Stomach smooth muscle (tissue), 2 donors: ENCODE measurements around the gene AGPAT3.
"Not testable (repeated sequence)": the region's sequence is repeated elsewhere in the genome, so short reads cannot be mapped to it uniquely, and the experiment has no call there.

Source experiments
- H3K27ac ChIP-seq: one replicate; pipeline ENCODE4 v1.7.0; 2013; ENCODE audit warnings: mild to moderate bottlenecking, low read length, inconsistent platforms
- H3K27me3 ChIP-seq, 2 donors: one replicate each; pipeline ENCODE4 v1.7.0; 2013; ENCODE audit warnings: low read length in 2 of 2; ENCODE audit not compliant: insufficient read depth in 2 of 2, control insufficient read depth in 1 of 2
- H3K36me3 ChIP-seq, 2 donors: one replicate each; pipeline ENCODE4 v1.7.0; 2013; ENCODE audit warnings: low read length in 2 of 2; ENCODE audit not compliant: control insufficient read depth in 2 of 2, insufficient read depth in 2 of 2
- H3K4me1 ChIP-seq: one replicate; pipeline ENCODE4 v1.7.0; 2013; ENCODE audit warnings: low read length; ENCODE audit not compliant: control insufficient read depth, insufficient read depth
- H3K4me3 ChIP-seq, 2 donors: one replicate each; pipeline ENCODE4 v1.7.0; 2013; ENCODE audit warnings: low read length in 2 of 2
- H3K9ac ChIP-seq, 2 donors: one replicate each; pipeline ENCODE4 v1.7.0; 2013; ENCODE audit warnings: low read length in 2 of 2, mild to moderate bottlenecking in 1 of 2
- H3K9me3 ChIP-seq, 2 donors: one replicate each; pipeline ENCODE4 v1.7.0; 2013; ENCODE audit warnings: low read length in 2 of 2; ENCODE audit not compliant: control insufficient read depth in 2 of 2
- donor health status: healthy.
- donor health status: Pancreatic carcinoma.

Gene AGPAT3

GRCh38 chr21:43895196-43895595, 30.2 kb downstream of the AGPAT3 start:
- Histone ChIP-seq H3K4me1 (peaks cover 7% of the 10 kb centered on the region), H3K9ac (no peak overlapping the region), H3K4me3 (no peak overlapping the region), H3K9me3 (no peaks in the 10 kb centered on the region), H3K27ac (no peak overlapping the region), H3K36me3 (peaks cover 4% of the 10 kb centered on the region in 2 donors), H3K27me3 (no peaks in the 10 kb centered on the region)

DNA sequence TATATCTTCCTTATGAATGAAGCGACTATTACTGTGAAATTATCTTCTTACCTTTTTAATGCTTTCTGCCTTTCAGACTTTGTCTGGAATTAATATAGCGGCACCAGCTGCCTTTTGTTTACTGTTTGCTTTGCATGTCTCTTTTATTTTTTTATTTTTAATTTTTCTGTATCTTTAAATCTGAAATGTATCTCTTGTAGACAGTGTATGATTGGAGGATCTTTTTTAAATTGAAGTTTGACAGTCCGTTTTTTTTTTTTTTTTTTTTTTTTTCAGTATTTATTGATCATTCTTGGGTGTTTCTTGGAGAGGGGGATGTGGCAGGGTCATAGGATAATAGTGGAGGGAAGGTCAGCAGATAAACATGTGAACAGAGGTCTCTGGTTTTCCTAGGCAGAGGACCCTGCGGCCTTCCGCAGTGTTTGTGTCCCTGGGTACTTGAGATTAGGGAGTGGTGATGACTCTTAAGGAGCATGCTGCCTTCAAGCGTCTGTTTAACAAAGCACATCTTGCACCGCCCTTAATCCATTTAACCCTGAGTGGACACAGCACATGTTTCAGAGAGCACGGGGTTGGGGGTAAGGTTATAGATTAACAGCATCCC, 31.8 kb downstream of the AGPAT3 start:
- not testable (repeated sequence) for H3K4me1 ChIP-seq, H3K9ac ChIP-seq, H3K36me3 ChIP-seq, H3K9me3 ChIP-seq, H3K27ac ChIP-seq, H3K27me3 ChIP-seq, H3K4me3 ChIP-seq

- no peaks in the 10 kb centered on the region for H3K27me3 ChIP-seq
- peaks cover 5% of the 10 kb centered on the region for H3K4me1 ChIP-seq
- H3K36me3 ChIP-seq, result peaks cover 4 to 5% of the 10 kb centered on the region in 2 donors
- no peaks in the 10 kb centered on the region for H3K9me3 ChIP-seq
- H3K27ac ChIP-seq, result no peak overlapping the region
- no peak overlapping the region for H3K9ac ChIP-seq
- H3K4me3 ChIP-seq, result no peak overlapping the region
Observed at GRCh38 chr21:43899307-43900077, 34.5 kb downstream of the AGPAT3 start.

GRCh38 chr21:43900078-43900385, 35.0 kb downstream of the AGPAT3 start:
- Histone ChIP-seq H3K27me3 (no peaks in the 10 kb centered on the region), H3K9ac (no peak overlapping the region), H3K4me3 (no peak overlapping the region), H3K36me3 (peaks cover 4 to 7% of the 10 kb centered on the region in 2 donors), H3K27ac (no peak overlapping the region), H3K9me3 (no peaks in the 10 kb centered on the region), H3K4me1 (peaks cover 5% of the 10 kb centered on the region)

GRCh38 chr21:43900690-43901089, 35.7 kb downstream of the AGPAT3 start:
- H3K4me3 ChIP-seq, result no peak overlapping the region
- no peaks in the 10 kb centered on the region for H3K27me3 ChIP-seq
- H3K9me3 ChIP-seq, result no peaks in the 10 kb centered on the region
- H3K4me1 ChIP-seq, result peaks cover 5% of the 10 kb centered on the region
- H3K9ac ChIP-seq, result no peak overlapping the region
- H3K36me3 ChIP-seq, result peaks cover 4 to 7% of the 10 kb centered on the region in 2 donors
- no peak overlapping the region for H3K27ac ChIP-seq

DNA sequence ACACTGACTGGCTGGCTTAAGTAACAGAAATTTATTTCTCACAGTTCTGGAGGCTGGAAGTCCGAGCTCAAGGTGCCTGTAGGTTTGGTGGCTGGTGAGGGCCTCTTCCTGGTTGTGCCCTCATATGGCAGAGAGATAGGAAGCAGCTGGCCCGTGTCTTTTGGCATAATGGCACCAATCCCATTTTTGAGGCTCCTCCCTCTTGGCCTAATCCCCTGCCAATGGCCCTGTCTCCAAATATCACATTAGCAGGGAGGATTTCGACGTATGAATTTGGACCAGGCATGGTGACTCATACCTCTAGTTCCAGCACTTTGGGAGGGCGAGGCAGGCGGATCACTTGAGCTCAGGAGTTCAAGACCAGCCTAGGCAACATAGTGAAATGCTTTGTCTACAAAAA, 37.4 kb downstream of the AGPAT3 start:
- Histone ChIP-seq H3K4me1 (peaks cover 5% of the 10 kb centered on the region), H3K9ac (no peak overlapping the region), H3K27me3 (no peaks in the 10 kb centered on the region), H3K27ac (no peak overlapping the region), H3K36me3 (peaks cover 4 to 12% of the 10 kb centered on the region in 2 donors), H3K4me3 (no peak overlapping the region), H3K9me3 (no peaks in the 10 kb centered on the region)

DNA sequence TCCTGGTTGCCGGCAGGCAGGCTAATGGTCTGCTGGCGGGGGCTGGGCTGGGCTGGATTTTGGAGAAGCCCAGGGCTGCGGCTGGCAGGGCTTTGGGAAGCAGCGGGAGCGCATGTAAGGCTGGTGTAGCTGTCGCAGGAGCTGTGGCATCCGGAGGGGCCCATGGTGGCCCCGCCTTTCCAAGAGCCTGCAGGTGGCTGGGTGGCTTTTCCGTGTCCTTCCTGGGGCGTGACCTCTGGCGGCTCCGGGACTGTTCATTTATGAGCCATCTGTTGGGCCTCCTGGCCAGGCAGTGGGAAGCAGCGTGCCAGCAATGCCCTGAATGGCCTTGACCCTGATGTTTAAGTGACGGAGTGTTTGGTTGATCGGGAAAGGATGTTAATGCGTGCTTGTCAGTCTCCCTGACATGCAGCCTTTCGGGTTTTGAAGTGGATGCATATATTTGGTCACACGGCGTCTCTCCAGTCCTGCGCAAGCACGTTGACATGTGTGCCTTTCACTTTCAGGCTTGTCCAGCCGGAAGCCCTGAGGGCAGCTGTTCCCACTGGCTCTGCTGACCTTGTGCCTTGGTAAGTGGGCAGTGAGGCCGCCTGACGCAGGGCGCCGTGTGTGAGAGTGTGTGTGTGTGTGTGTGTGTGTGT, 38.5 kb downstream of the AGPAT3 start:
- peaks cover 4 to 14% of the 10 kb centered on the region in 2 donors for H3K36me3 ChIP-seq
- H3K27me3 ChIP-seq, result no peaks in the 10 kb centered on the region
- H3K9me3 ChIP-seq, result no peaks in the 10 kb centered on the region
- no peak overlapping the region for H3K27ac ChIP-seq
- no peak overlapping the region for H3K4me3 ChIP-seq
- no peak overlapping the region for H3K9ac ChIP-seq
- peaks cover 12% of the 10 kb centered on the region for H3K4me1 ChIP-seq

GRCh38 chr21:43904331-43904781, 39.3 kb downstream of the AGPAT3 start:
- Histone ChIP-seq H3K9me3 (no peaks in the 10 kb centered on the region), H3K36me3 (peaks cover 1 to 14% of the 10 kb centered on the region in 2 donors), H3K4me1 (peaks cover 12% of the 10 kb centered on the region), H3K27ac (no peak overlapping the region), H3K27me3 (no peaks in the 10 kb centered on the region), H3K4me3 (no peak overlapping the region), H3K9ac (no peak overlapping the region)

DNA sequence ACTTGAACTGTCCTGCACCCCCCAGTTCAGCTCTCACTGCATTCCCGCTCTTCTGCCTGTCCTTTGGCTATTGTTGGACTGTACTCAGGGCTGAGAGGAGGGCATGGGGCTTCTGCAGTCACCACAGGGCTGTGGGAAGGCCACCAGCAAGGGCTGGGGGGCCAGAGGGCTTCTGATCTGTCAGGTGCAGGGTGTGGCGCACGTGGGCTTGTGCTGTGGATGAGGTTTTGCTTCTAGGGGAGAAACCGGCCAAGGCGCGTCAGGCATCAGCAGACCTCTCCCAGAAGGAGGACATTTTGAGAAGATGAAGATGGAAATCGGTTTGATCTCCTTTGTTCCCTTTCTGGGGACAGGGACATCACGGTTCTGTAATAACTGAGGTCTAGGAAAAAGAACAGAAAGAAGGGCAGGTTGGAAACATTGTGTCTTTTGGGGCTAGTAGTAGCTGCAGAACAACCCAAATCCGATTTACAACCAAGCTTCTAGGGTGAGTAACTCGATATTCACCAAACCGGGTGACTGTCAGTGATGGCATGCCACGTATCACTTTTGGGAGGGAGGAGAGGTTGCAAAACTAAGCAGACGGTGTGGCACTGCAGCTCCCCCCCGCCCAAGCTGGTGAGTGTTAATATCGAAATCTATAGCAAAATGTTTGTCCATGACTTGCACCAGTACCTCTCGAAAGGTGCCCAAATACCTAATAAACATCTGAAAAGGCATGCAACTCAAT, 40.9 kb downstream of the AGPAT3 start:
- Histone ChIP-seq H3K4me1 (peaks cover 6% of the 10 kb centered on the region), H3K4me3 (no peak overlapping the region), H3K27me3 (no peaks in the 10 kb centered on the region), H3K9ac (no peak overlapping the region), H3K27ac (no peak overlapping the region), H3K9me3 (no peaks in the 10 kb centered on the region), H3K36me3 (peaks cover 0 to 11% of the 10 kb centered on the region in 2 donors)

DNA sequence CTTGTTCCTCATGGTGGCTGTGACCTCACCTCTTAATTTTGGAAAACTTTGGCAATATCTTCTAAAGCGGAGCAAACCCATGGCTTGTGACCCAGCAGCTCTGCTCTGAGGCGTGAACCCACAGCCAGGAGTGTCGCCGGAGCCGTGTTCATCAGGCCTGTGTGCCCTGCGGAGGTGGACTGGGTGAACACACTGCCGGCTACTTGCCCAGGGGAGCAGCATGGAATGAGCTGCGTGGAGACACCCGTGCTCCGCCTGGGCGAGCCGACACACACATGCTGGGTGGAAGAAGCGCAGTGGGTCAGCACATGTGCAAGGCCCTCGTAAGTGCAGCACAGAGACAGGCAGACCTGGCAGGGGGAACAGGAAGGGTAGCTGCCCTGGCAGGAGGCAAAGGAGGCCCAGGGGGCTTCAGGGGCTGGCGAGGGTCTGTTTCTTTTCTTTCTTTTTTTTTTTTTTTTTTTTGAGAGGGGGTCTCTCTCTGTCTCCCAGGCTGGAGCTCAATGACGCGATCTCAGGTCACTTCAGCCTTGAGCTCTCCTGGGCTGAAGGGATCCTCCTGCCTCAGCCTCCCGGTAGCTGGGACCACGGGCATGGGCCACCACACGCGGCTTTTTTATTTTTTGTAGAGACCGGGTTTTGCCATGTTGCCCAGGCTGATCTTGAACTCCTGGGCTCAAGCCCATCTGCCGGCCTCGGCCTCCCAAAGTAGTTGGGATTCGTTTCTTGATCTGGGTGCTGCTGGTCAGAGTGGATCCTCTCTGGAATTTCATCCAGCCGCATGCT, 41.8 kb downstream of the AGPAT3 start:
- peaks cover 6% of the 10 kb centered on the region for H3K4me1 ChIP-seq
- H3K9ac ChIP-seq, result no peak overlapping the region
- H3K27ac ChIP-seq, result no peak overlapping the region
- H3K4me3 ChIP-seq, result no peak overlapping the region
- H3K36me3 ChIP-seq, result peaks cover 0 to 11% of the 10 kb centered on the region in 2 donors
- no peaks in the 10 kb centered on the region for H3K27me3 ChIP-seq
- H3K9me3 ChIP-seq, result no peaks in the 10 kb centered on the region
